H9 (cell line): ENCODE measurements around the gene GJB5. TPM values are rescaled to one million over a fixed set of nuclear protein-coding genes. Genes with fewer than 3 reads are reported as not detected.

Source experiments
- DNase-seq: peaks from one replicate; pipeline ENCODE4 v3.0.0-alpha.2; 2017
- H2AFZ ChIP-seq: one replicate; pipeline ENCODE4 v1.6.1; 2013; ENCODE audit warnings: mild to moderate bottlenecking, low read length, control low read depth, moderate library complexity
- H2AK5ac ChIP-seq: 2 replicates; pipeline ENCODE4 v1.6.1; 2013; ENCODE audit warnings: low read length, control low read depth, mixed read lengths; ENCODE audit not compliant: insufficient read length
- H2BK120ac ChIP-seq: one replicate; pipeline ENCODE4 v1.6.1; 2013; ENCODE audit warnings: low read depth, mild to moderate bottlenecking, low read length, control low read depth, inconsistent platforms; ENCODE audit not compliant: poor library complexity, severe bottlenecking
- H2BK12ac ChIP-seq: 2 replicates; pipeline ENCODE4 v1.6.1; 2013; ENCODE audit warnings: low read length, control low read depth, mixed read lengths, low read depth; ENCODE audit not compliant: insufficient read length
- H2BK15ac ChIP-seq: 2 replicates; pipeline ENCODE4 v1.6.1; 2013; ENCODE audit warnings: low read depth, low read length, control low read depth
- H2BK20ac ChIP-seq: one replicate; pipeline ENCODE4 v1.6.1; 2013; ENCODE audit warnings: low read depth, mild to moderate bottlenecking, low read length, control low read depth, inconsistent platforms; ENCODE audit not compliant: poor library complexity, severe bottlenecking
- H2BK5ac ChIP-seq: 2 replicates; pipeline ENCODE4 v1.6.1; 2013; ENCODE audit warnings: low read length, control low read depth, mixed read lengths; ENCODE audit not compliant: insufficient read length
- H3K14ac ChIP-seq: 2 replicates; pipeline ENCODE4 v1.6.1; 2013; ENCODE audit warnings: low read length, control low read depth; ENCODE audit not compliant: insufficient read depth
- H3K18ac ChIP-seq: 2 replicates; pipeline ENCODE4 v1.6.1; 2013; ENCODE audit warnings: low read depth, mild to moderate bottlenecking, mixed read lengths, low read length, control low read depth; ENCODE audit not compliant: insufficient read length
- H3K23ac ChIP-seq: 2 replicates; pipeline ENCODE4 v1.6.1; 2013; ENCODE audit warnings: low read length, control low read depth, mixed read lengths, low read depth; ENCODE audit not compliant: insufficient read length
- H3K23me2 ChIP-seq: 2 replicates; pipeline ENCODE4 v1.6.1; 2013; ENCODE audit warnings: low read depth, mild to moderate bottlenecking, mixed read lengths, low read length, control low read depth; ENCODE audit not compliant: insufficient read length, poor library complexity, severe bottlenecking
- H3K27ac ChIP-seq: 2 replicates; pipeline ENCODE4 v1.5.1; 2013; ENCODE audit warnings: low read length, control low read depth, mixed read lengths, low read depth; ENCODE audit not compliant: insufficient read length
- H3K27me3 ChIP-seq: 2 replicates; pipeline ENCODE4 v1.6.1; 2013; ENCODE audit warnings: low read length, control low read depth, inconsistent platforms; ENCODE audit not compliant: insufficient read depth
- H3K4ac ChIP-seq: 2 replicates; pipeline ENCODE4 v1.6.1; 2013; ENCODE audit warnings: low read depth, mild to moderate bottlenecking, control low read depth, inconsistent platforms, low read length, moderate library complexity
- H3K4me1 ChIP-seq: 2 replicates; pipeline ENCODE4 v1.6.1; 2013; ENCODE audit warnings: low read length, control low read depth, inconsistent platforms; ENCODE audit not compliant: insufficient read depth
- H3K4me2 ChIP-seq: 2 replicates; pipeline ENCODE4 v1.6.1; 2013; ENCODE audit warnings: low read length, control low read depth, mixed read lengths; ENCODE audit not compliant: insufficient read length, insufficient read depth
- H3K56ac ChIP-seq: 2 replicates; pipeline ENCODE4 v1.6.1; 2013; ENCODE audit warnings: low read depth, mild to moderate bottlenecking, mixed read lengths, low read length, control low read depth; ENCODE audit not compliant: insufficient read length
- H3K79me1 ChIP-seq: 2 replicates; pipeline ENCODE4 v1.6.1; 2013; ENCODE audit warnings: low read depth, mild to moderate bottlenecking, moderate library complexity, low read length, control low read depth, inconsistent platforms; ENCODE audit not compliant: insufficient read depth, poor library complexity, severe bottlenecking
- H3K79me2 ChIP-seq: 2 replicates; pipeline ENCODE4 v1.6.1; 2013; ENCODE audit warnings: low read length, control low read depth, inconsistent platforms; ENCODE audit not compliant: insufficient read depth
- H3K9ac ChIP-seq: 2 replicates; pipeline ENCODE4 v1.6.1; 2013; ENCODE audit warnings: low read length, control low read depth, mixed read lengths; ENCODE audit not compliant: insufficient read length; ENCODE audit errors: extremely low read depth
- H3K9me3 ChIP-seq: one replicate; pipeline ENCODE4 v1.6.1; 2013; ENCODE audit warnings: low read depth, low read length, inconsistent platforms; ENCODE audit not compliant: control insufficient read depth
- H3T11ph ChIP-seq: one replicate; pipeline ENCODE4 v1.6.1; 2013; ENCODE audit warnings: mild to moderate bottlenecking, low read length, control low read depth, inconsistent platforms
- H4K20me1 ChIP-seq: one replicate; pipeline ENCODE4 v1.6.1; 2013; ENCODE audit not compliant: control insufficient read depth, insufficient read length, insufficient read depth
- H4K5ac ChIP-seq: 2 replicates; pipeline ENCODE4 v1.6.1; 2013; ENCODE audit warnings: low read depth, mild to moderate bottlenecking, mixed read lengths, low read length, control low read depth; ENCODE audit not compliant: insufficient read length
- H4K8ac ChIP-seq: replicated peaks from 2 replicates; pipeline ENCODE4 v1.6.1; 2013; ENCODE audit warnings: low read length, control low read depth, mixed read lengths, low read depth; ENCODE audit not compliant: insufficient read length
- H4K91ac ChIP-seq: 2 replicates; pipeline ENCODE4 v1.6.1; 2013; ENCODE audit warnings: low read depth, mild to moderate bottlenecking, moderate library complexity, mixed read lengths, low read length, control low read depth; ENCODE audit not compliant: insufficient read length
- H3K27ac Mint-ChIP-seq, 3 experiments: 2 replicates in 2 of 3; 3 replicates in 1 of 3; pipeline ENCODE4 v1.8.0; 2020 to 2021; ENCODE audit warnings: mixed read lengths in 3 of 3, mild to moderate bottlenecking in 1 of 3, moderate library complexity in 1 of 3
- H3K27me3 Mint-ChIP-seq: 2 replicates; pipeline ENCODE4 v1.8.0; 2021; ENCODE audit warnings: low read depth, mild to moderate bottlenecking, moderate library complexity, mixed read lengths
- H3K36me3 Mint-ChIP-seq, 3 experiments: 2 replicates in 2 of 3; 3 replicates in 1 of 3; pipeline ENCODE4 v1.8.0; 2020 to 2021; ENCODE audit warnings: low read depth in 3 of 3, mixed read lengths in 3 of 3; ENCODE audit not compliant: insufficient read depth in 1 of 3
- H3K4me1 Mint-ChIP-seq, 2 experiments: 2 replicates each; pipeline ENCODE4 v1.8.0; 2020; ENCODE audit warnings: mixed read lengths in 2 of 2
- H3K4me3 Mint-ChIP-seq, 2 experiments: 2 replicates in 1 of 2; 3 replicates in 1 of 2; pipeline ENCODE4 v1.8.0; 2020 to 2021; ENCODE audit warnings: mild to moderate bottlenecking in 2 of 2, mixed read lengths in 2 of 2, moderate library complexity in 1 of 2
- H3K9me3 Mint-ChIP-seq, 2 experiments: 2 replicates in 1 of 2; 3 replicates in 1 of 2; pipeline ENCODE4 v1.8.0; 2020; ENCODE audit warnings: mild to moderate bottlenecking in 2 of 2, mixed read lengths in 2 of 2, moderate library complexity in 1 of 2
- CTCF ChIP-seq: fragments of 200-600 bp; sonication (generic); conservative IDR thresholded peaks from 3 replicates; pipeline ENCODE4 v1.8.0; 2021; ENCODE audit warnings: antibody characterized with exemption, mild to moderate bottlenecking
- WGBS: extraction: QIAGEN DNeasy Blood & Tissue Kit; methylation state at CpG from one replicate; pipeline ENCODE4 v1.1.7; 2013; ENCODE audit warnings: missing lambda C conversion rate, low lambda C conversion rate, mixed read lengths; ENCODE audit not compliant: insufficient read length; ENCODE audit errors: extremely low coverage; 5-methylcytosine and 5-hydroxymethylcytosine counted together
- total RNA-seq: library from RNA; stranded (reverse); gene quantifications from 2 replicates; pipeline ENCODE4 v1.2.1, GENCODE V29; 2021

Gene GJB5
- total RNA-seq, 1 experiment from 2014 or later: 0.22 TPM

- no peak overlapping the region for H3K4me2 ChIP-seq
- Mint-ChIP-seq H3K9me3 (peaks cover 0 to 3% of the 10 kb centered on the region in 2 experiments; a peak in 3 of 5 replicates), H3K4me3 (no peak overlapping the region), H3K4me1 (no peaks in the 10 kb centered on the region), H3K36me3 (no peaks in the 10 kb centered on the region), H3K27me3 (peaks cover 8% of the 10 kb centered on the region), H3K27ac (no peak overlapping the region)
- H2BK12ac ChIP-seq: no peak overlapping the region
- H3K4ac ChIP-seq: no peak overlapping the region
- H3K4me1 ChIP-seq: no peaks in the 10 kb centered on the region
- H4K20me1 ChIP-seq: no peaks in the 10 kb centered on the region
- no peak overlapping the region for H3T11ph ChIP-seq
- no peak overlapping the region for H4K5ac ChIP-seq
- H3K9ac ChIP-seq: no peak overlapping the region
- H3K23ac ChIP-seq: no peak overlapping the region
- TF ChIP-seq CTCF: no peak
- no peak overlapping the region for H3K56ac ChIP-seq
- WGBS: no CpG with 5 or more reads among the region's 3 CpGs
- H3K9me3 ChIP-seq: no peaks in the 10 kb centered on the region
- no peak overlapping the region for H4K91ac ChIP-seq
- no peak overlapping the region for H2BK5ac ChIP-seq
- no peak overlapping the region for H2BK15ac ChIP-seq
- no peaks in the 10 kb centered on the region for H3K23me2 ChIP-seq
- DNase-seq: no peak
- H2AFZ ChIP-seq: no peak overlapping the region
- H2AK5ac ChIP-seq: no peak overlapping the region
- no peak overlapping the region for H3K27ac ChIP-seq
- no peak overlapping the region for H2BK120ac ChIP-seq
- no peaks in the 10 kb centered on the region for H3K27me3 ChIP-seq
- no peak overlapping the region for H3K18ac ChIP-seq
- no peak overlapping the region for H2BK20ac ChIP-seq
- no peaks in the 10 kb centered on the region for H3K79me1 ChIP-seq
- H4K8ac ChIP-seq: no peak overlapping the region
- H3K79me2 ChIP-seq: no peaks in the 10 kb centered on the region
- H3K14ac ChIP-seq: no peak overlapping the region
Measured at GRCh38 chr1:34806396-34806795, 51.5 kb downstream of the GJB5 start.

Other genes starting within 250 kb of the GJB5 start
- not detected in 2 replicates for gene GJB4, start 4.7 kb downstream of the GJB5 start, total RNA-seq
- 0.96 and 1.1 TPM in 2 replicates for gene GJB3, start 26.2 kb downstream of the GJB5 start, total RNA-seq
- 1.4 and 2.1 TPM in 2 replicates for gene GJA4, start 38.0 kb downstream of the GJB5 start, total RNA-seq
- 40.9 TPM in 2 replicates for gene SMIM12, start 104.7 kb downstream of the GJB5 start, total RNA-seq
- 5.9 and 7.3 TPM in 2 replicates for gene DLGAP3, start 174.6 kb downstream of the GJB5 start, total RNA-seq
- gene TMEM35B, start 230.3 kb downstream of the GJB5 start, total RNA-seq: 6.9 and 7.7 TPM in 2 replicates